Mammary epithelial cell (primary cell): ENCODE data around the gene EXOC4.

ENCODE experiments used
- CTCF ChIP-seq, 2 donors: IDR thresholded peaks in 1 of 2; conservative IDR thresholded peaks in 1 of 2; 2 replicates each; pipeline ENCODE4 v1.5.1; 2011 to 2012; ENCODE audit warnings: inconsistent platforms in 2 of 2, low read length in 2 of 2, mild to moderate bottlenecking in 2 of 2, control low read depth in 1 of 2, low read depth in 1 of 2; ENCODE audit not compliant: insufficient read depth in 1 of 2; ENCODE audit errors: extremely low read depth in 1 of 2
- EZH2 ChIP-seq: IDR thresholded peaks from 2 replicates; pipeline ENCODE4 v1.6.1; 2012; ENCODE audit warnings: low read length, inconsistent platforms, borderline replicate concordance

DNA sequence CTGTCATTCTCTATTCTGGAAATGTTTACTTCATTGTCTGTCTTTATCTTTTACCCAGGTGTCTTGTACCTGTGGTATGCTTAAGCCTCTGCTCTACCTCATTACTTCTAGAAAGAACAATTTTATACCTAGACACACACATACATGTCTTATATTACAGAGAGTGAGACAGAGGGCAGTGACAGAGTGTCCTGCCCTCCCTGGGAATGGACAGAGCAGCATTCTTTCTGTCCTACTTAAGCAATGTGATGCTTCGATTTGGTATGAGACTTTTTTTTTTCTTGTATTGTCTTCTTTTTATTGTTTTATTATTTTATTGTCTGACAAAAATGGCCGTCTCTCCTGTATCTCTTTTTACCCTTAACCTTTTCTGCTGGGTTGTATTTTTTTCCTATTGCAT is 286.1 kb downstream of the EXOC4 start:
- TF ChIP-seq CTCF (conservative IDR thresholded peaks at IDR 0.05 in 1 of 2, IDR thresholded peaks at IDR 0.05 in 1 of 2; ENCODE audit: extremely low read depth in 1 of 2, insufficient read depth in 1 of 2, low read depth in 1 of 2, low read length in 2 of 2) (no peak), EZH2 (no peak)
